WTC11 (cell line): ENCODE data around the gene GOLGB1. TPM values are rescaled to one million over a fixed set of nuclear protein-coding genes. Genes with fewer than 3 reads are reported as not detected.
A peak's percentile ranks its signal among the peaks of the same experiment; 100 is the strongest.

Experiments used
- ATAC-seq: fragments of 200-7000 bp; cut with Tn5 transposase; 2 replicates; pipeline ENCODE4 v1.10.0; 2021; ENCODE audit warnings: mild to moderate bottlenecking, moderate library complexity
- CTCF ChIA-PET: fragments of 300-600 bp; sonication (Branson Sonifier 250); formaldehyde crosslinking; loops from one replicate; lab custom pipeline; 2021; ENCODE audit warnings: antibody characterized with exemption; lab: Charles Lee
- POLR2A ChIA-PET: fragments of 350-600 bp; sonication (Branson Sonifier 250); formaldehyde crosslinking; loops from one replicate; lab custom pipeline; 2021; ENCODE audit warnings: antibody characterized with exemption; lab: Charles Lee
- DNase-seq: peaks from one replicate; pipeline ENCODE4 v3.0.0; 2021; ENCODE audit warnings: low spot score
- H3K27ac Mint-ChIP-seq: 2 replicates; pipeline ENCODE4 v1.8.0; 2021; ENCODE audit warnings: mixed read lengths
- H3K27me3 Mint-ChIP-seq: 2 replicates; pipeline ENCODE4 v1.8.0; 2021; ENCODE audit warnings: low read depth, mild to moderate bottlenecking, moderate library complexity, mixed read lengths
- H3K36me3 Mint-ChIP-seq: 2 replicates; pipeline ENCODE4 v1.8.0; 2021; ENCODE audit warnings: mixed read lengths
- H3K4me1 Mint-ChIP-seq: 2 replicates; pipeline ENCODE4 v1.8.0; 2022; ENCODE audit warnings: mixed read lengths
- H3K4me3 Mint-ChIP-seq: 2 replicates; pipeline ENCODE4 v1.8.0; 2021; ENCODE audit warnings: mild to moderate bottlenecking, moderate library complexity, mixed read lengths
- H3K9me3 Mint-ChIP-seq: 2 replicates; pipeline ENCODE4 v1.8.0; 2021; ENCODE audit warnings: mixed read lengths
- CBFB ChIP-seq: sonication (generic); formaldehyde crosslinking; IDR thresholded peaks from 2 replicates; pipeline ENCODE4 v1.8.1; 2022; ENCODE audit warnings: mild to moderate bottlenecking, low read depth, missing genetic modification reagents
- CDX4 ChIP-seq: fragments of 250-450 bp; sonication (Bioruptor Pico); IDR thresholded peaks from 2 replicates; pipeline ENCODE4 v1.9.0; 2021; ENCODE audit warnings: moderate library complexity, mild to moderate bottlenecking, inconsistent platforms, borderline replicate concordance
- E2F1 ChIP-seq: sonication (generic); formaldehyde crosslinking; IDR thresholded peaks from 2 replicates; pipeline ENCODE4 v1.8.0; 2022; ENCODE audit warnings: mild to moderate bottlenecking, missing genetic modification reagents
- ESRRA ChIP-seq: sonication (generic); formaldehyde crosslinking; IDR thresholded peaks from 2 replicates; pipeline ENCODE4 v1.8.1; 2022; ENCODE audit warnings: mild to moderate bottlenecking, missing genetic modification reagents, borderline replicate concordance
- HMGA2 ChIP-seq: fragments of 250-450 bp; sonication (Bioruptor Pico); IDR thresholded peaks from 2 replicates; pipeline ENCODE4 v1.4.0; 2021; ENCODE audit warnings: mild to moderate bottlenecking, moderate library complexity
- MAX ChIP-seq: sonication (generic); formaldehyde crosslinking; IDR thresholded peaks from 2 replicates; pipeline ENCODE4 v1.8.0; 2022; ENCODE audit warnings: mild to moderate bottlenecking, missing genetic modification reagents
- MYBL2 ChIP-seq: sonication (generic); formaldehyde crosslinking; IDR thresholded peaks from 2 replicates; pipeline ENCODE4 v1.8.1; 2023; ENCODE audit warnings: mild to moderate bottlenecking, moderate library complexity, missing genetic modification reagents
- OVOL2 ChIP-seq: fragments of 250-450 bp; sonication (Bioruptor Pico); IDR thresholded peaks from 2 replicates; pipeline ENCODE4 v1.9.0; 2021; ENCODE audit warnings: mild to moderate bottlenecking, borderline replicate concordance
- RELA ChIP-seq: sonication (generic); formaldehyde crosslinking; IDR thresholded peaks from 2 replicates; pipeline ENCODE4 v1.8.1; 2022; ENCODE audit warnings: missing genetic modification reagents, mild to moderate bottlenecking, borderline replicate concordance
- SMAD3 ChIP-seq: sonication (generic); formaldehyde crosslinking; IDR thresholded peaks from 2 replicates; pipeline ENCODE4 v1.8.0; 2022; ENCODE audit warnings: missing genetic modification reagents, mild to moderate bottlenecking, borderline replicate concordance
- SOX15 ChIP-seq: fragments of 250-450 bp; sonication (Bioruptor Pico); IDR thresholded peaks from 2 replicates; pipeline ENCODE4 v1.9.0; 2021; ENCODE audit warnings: mild to moderate bottlenecking
- TP53 ChIP-seq: sonication (generic); formaldehyde crosslinking; IDR thresholded peaks from 2 replicates; pipeline ENCODE4 v1.8.1; 2023; ENCODE audit warnings: mild to moderate bottlenecking, missing genetic modification reagents
- USF2 ChIP-seq: sonication (generic); formaldehyde crosslinking; IDR thresholded peaks from 2 replicates; pipeline ENCODE4 v1.8.1; 2023; ENCODE audit warnings: mild to moderate bottlenecking, missing genetic modification reagents, moderate library complexity
- ZNF138 ChIP-seq: sonication (generic); formaldehyde crosslinking; conservative IDR thresholded peaks from 2 replicates; pipeline ENCODE4 v1.8.1; 2022; ENCODE audit warnings: mild to moderate bottlenecking, moderate library complexity, missing genetic modification reagents
- ZNF423 ChIP-seq: fragments of 250-450 bp; sonication (Bioruptor Pico); IDR thresholded peaks from 2 replicates; pipeline ENCODE4 v2.1.2; 2022; ENCODE audit warnings: mild to moderate bottlenecking, moderate library complexity
- ZNF425 ChIP-seq: fragments of 250-450 bp; sonication (Bioruptor Pico); conservative IDR thresholded peaks from 2 replicates; pipeline ENCODE4 v1.9.0; 2021; ENCODE audit warnings: mild to moderate bottlenecking
- ZNF532 ChIP-seq: fragments of 250-450 bp; sonication (Bioruptor Pico); IDR thresholded peaks from 2 replicates; pipeline ENCODE4 v1.9.0; 2021; ENCODE audit warnings: mild to moderate bottlenecking, borderline replicate concordance
- total RNA-seq: library from RNA; stranded (reverse); gene quantifications from 3 replicates; pipeline ENCODE4 v1.2.3, GENCODE V29; 2021
- TF ChIP-seq, protein P1 (sequence below): fragments of 250-450 bp; sonication (Bioruptor Pico); IDR thresholded peaks from 2 replicates; pipeline ENCODE4 v2.1.2; 2022; ENCODE audit warnings: mild to moderate bottlenecking, moderate library complexity
- TF ChIP-seq, protein P2 (sequence below): sonication (generic); formaldehyde crosslinking; conservative IDR thresholded peaks from 2 replicates; pipeline ENCODE4 v1.8.1; 2023; ENCODE audit warnings: mild to moderate bottlenecking, low read depth, missing genetic modification reagents, moderate library complexity

Gene GOLGB1
- total RNA-seq, 1 experiment from 2014 or later: 33.8 TPM

DNA sequence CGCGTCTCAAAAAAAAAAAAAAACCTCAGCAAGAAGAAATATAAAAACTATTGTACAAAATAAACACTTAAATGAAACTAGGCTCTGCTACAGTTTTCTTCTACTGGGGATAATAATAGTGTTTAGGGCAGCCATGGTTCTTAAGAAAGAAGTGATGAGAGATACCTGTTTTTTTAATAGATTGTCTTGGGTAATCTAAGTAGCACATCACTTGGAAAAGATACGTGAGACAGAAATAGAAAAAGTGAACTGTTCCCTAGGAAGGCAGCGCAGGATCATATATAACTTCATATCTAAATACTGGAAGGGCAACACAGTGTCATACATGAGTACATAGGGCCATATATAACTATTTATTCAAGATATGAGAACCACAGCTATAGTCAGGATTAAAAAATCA, 11.9 kb downstream of the GOLGB1 start:
- H3K4me3 Mint-ChIP-seq: no peak overlapping the region
- ATAC-seq (no peak), DNase-seq (no peak)
- CTCF ChIA-PET: no interaction called here
- no peak overlapping the region for H3K27ac Mint-ChIP-seq
- no peak for TF ChIP-seq SMAD3
- TF ChIP-seq ZNF425 (CRISPR knock-in tag): no peak
- no peak for TF ChIP-seq OVOL2 (CRISPR knock-in tag)
- no peak for TF ChIP-seq ZNF423 (CRISPR knock-in tag)
- no peak for TF ChIP-seq TP53 (CRISPR knock-in tag)
- no peak for TF ChIP-seq USF2
- TF ChIP-seq HMGA2 (CRISPR knock-in tag): no peak
- TF ChIP-seq CBFB (CRISPR knock-in tag): no peak
- TF ChIP-seq CDX4: no peak
- TF ChIP-seq SOX15 (CRISPR knock-in tag): no peak
- TF ChIP-seq ESRRA: no peak
- TF ChIP-seq, protein P1, sequence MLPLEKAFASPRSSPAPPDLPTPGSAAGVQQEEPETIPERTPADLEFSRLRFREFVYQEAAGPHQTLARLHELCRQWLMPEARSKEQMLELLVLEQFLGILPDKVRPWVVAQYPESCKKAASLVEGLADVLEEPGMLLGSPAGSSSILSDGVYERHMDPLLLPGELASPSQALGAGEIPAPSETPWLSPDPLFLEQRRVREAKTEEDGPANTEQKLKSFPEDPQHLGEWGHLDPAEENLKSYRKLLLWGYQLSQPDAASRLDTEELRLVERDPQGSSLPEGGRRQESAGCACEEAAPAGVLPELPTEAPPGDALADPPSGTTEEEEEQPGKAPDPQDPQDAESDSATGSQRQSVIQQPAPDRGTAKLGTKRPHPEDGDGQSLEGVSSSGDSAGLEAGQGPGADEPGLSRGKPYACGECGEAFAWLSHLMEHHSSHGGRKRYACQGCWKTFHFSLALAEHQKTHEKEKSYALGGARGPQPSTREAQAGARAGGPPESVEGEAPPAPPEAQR (CRISPR knock-in tag): no peak
- no peaks in the 10 kb centered on the region; the same call in 1 of the 2 replicates for H3K27me3 Mint-ChIP-seq
- peaks cover 6% of the 10 kb centered on the region for H3K9me3 Mint-ChIP-seq
- peaks cover 13% of the 10 kb centered on the region for H3K4me1 Mint-ChIP-seq
- H3K36me3 Mint-ChIP-seq: peaks cover 5% of the 10 kb centered on the region
- POLR2A ChIA-PET: no interaction called here

DNA sequence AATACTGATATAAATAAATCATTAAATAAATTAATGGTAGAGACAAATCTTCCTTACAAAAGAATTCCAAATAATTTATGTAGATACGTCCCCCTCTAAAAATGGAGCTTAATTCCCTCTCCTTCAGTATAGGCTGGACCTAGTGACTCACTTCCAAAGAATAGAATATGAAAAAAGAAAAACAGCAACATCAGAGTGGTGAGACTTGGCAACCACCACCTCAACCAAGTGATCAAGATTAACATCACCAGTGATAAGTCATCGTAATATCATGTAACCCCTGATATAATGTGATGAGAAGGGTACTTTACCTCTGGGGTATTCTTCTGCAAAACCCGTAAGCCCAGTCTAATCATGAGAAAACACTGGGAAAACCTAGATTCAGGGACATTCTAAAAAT, 13.4 kb downstream of the GOLGB1 start:
- peak overlapping the region; percentile 72 for H3K27ac Mint-ChIP-seq
- DNase-seq (no peak), ATAC-seq (no peak)
- H3K27me3 Mint-ChIP-seq: no peaks in the 10 kb centered on the region
- H3K36me3 Mint-ChIP-seq: no peaks in the 10 kb centered on the region
- POLR2A ChIA-PET: no interaction called here
- no peak overlapping the region for H3K4me3 Mint-ChIP-seq
- CTCF ChIA-PET: no interaction called here
- H3K9me3 Mint-ChIP-seq: no peaks in the 10 kb centered on the region
- H3K4me1 Mint-ChIP-seq: peaks cover 27% of the 10 kb centered on the region
- TF ChIP-seq RELA (CRISPR knock-in tag) (no peak), MAX (no peak), TP53 (CRISPR knock-in tag) (no peak), ZNF532 (CRISPR knock-in tag) (no peak), MYBL2 (no peak), ZNF425 (CRISPR knock-in tag) (no peak), ZNF138 (CRISPR knock-in tag) (no peak), E2F1 (CRISPR knock-in tag) (no peak), SOX15 (CRISPR knock-in tag) (no peak)
- TF ChIP-seq, protein P2, sequence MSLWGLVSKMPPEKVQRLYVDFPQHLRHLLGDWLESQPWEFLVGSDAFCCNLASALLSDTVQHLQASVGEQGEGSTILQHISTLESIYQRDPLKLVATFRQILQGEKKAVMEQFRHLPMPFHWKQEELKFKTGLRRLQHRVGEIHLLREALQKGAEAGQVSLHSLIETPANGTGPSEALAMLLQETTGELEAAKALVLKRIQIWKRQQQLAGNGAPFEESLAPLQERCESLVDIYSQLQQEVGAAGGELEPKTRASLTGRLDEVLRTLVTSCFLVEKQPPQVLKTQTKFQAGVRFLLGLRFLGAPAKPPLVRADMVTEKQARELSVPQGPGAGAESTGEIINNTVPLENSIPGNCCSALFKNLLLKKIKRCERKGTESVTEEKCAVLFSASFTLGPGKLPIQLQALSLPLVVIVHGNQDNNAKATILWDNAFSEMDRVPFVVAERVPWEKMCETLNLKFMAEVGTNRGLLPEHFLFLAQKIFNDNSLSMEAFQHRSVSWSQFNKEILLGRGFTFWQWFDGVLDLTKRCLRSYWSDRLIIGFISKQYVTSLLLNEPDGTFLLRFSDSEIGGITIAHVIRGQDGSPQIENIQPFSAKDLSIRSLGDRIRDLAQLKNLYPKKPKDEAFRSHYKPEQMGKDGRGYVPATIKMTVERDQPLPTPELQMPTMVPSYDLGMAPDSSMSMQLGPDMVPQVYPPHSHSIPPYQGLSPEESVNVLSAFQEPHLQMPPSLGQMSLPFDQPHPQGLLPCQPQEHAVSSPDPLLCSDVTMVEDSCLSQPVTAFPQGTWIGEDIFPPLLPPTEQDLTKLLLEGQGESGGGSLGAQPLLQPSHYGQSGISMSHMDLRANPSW (CRISPR knock-in tag): no peak
